CD14-positive monocyte (primary cell): ENCODE data around the gene RMI2. TPM values are rescaled to one million over a fixed set of nuclear protein-coding genes. Genes with fewer than 3 reads are reported as not detected.

Experiments
- DNase-seq, 3 donors: peaks; one replicate each; pipeline ENCODE4 v3.0.0-alpha.2; 2011 to 2022
- H2AFZ ChIP-seq: 2 replicates; pipeline ENCODE4 v1.6.0; 2012; ENCODE audit warnings: mild to moderate bottlenecking, low read depth, low read length, inconsistent platforms; ENCODE audit not compliant: insufficient read depth, poor library complexity, severe bottlenecking
- H3K27ac ChIP-seq, 2 donors: 1 replicate in 1 of 2; 2 replicates in 1 of 2; pipeline ENCODE4 v1.5.1; 2012 to 2013; ENCODE audit warnings: low read length in 2 of 2, control low read depth in 1 of 2, inconsistent platforms in 1 of 2, low read depth in 1 of 2, mild to moderate bottlenecking in 1 of 2
- H3K27me3 ChIP-seq, 2 donors: one replicate each; pipeline versions ENCODE4 v1.6.0 to v1.6.1; 2011 to 2013; ENCODE audit warnings: low read length in 2 of 2; ENCODE audit not compliant: control insufficient read depth in 2 of 2, insufficient read depth in 2 of 2
- H3K36me3 ChIP-seq, 2 donors: replicated peaks in 1 of 2; 1 replicate in 1 of 2; 2 replicates in 1 of 2; pipeline versions ENCODE4 v1.5.1 to v1.6.1; 2012 to 2013; ENCODE audit warnings: low read length in 2 of 2, control low read depth in 1 of 2, inconsistent platforms in 1 of 2, mild to moderate bottlenecking in 1 of 2; ENCODE audit not compliant: insufficient read depth in 2 of 2, control insufficient read depth in 1 of 2
- H3K4me1 ChIP-seq, 2 donors: 1 replicate in 1 of 2; 2 replicates in 1 of 2; pipeline versions ENCODE4 v1.5.1 to v1.6.1; 2012 to 2013; ENCODE audit warnings: low read length in 2 of 2, control low read depth in 1 of 2, inconsistent platforms in 1 of 2, mild to moderate bottlenecking in 1 of 2, moderate library complexity in 1 of 2; ENCODE audit not compliant: insufficient read depth in 2 of 2, control insufficient read depth in 1 of 2
- H3K4me2 ChIP-seq: replicated peaks from 2 replicates; pipeline ENCODE3; 2012; ENCODE audit warnings: low read length, moderate library complexity, mild to moderate bottlenecking; ENCODE audit not compliant: poor library complexity, severe bottlenecking; ENCODE audit errors: extremely low read depth
- H3K4me3 ChIP-seq, 3 experiments: fragments of 200-600 bp in 1 of 3; sonication (generic) in 1 of 3; replicated peaks in 1 of 3; 1 replicate in 2 of 3; 2 replicates in 1 of 3; pipeline ENCODE4 v1.5.1; 2011 to 2013; ENCODE audit warnings: low read length in 3 of 3, mild to moderate bottlenecking in 3 of 3, control low read depth in 2 of 3, low read depth in 2 of 3, inconsistent platforms in 1 of 3, moderate library complexity in 1 of 3
- H3K79me2 ChIP-seq: 2 replicates; pipeline ENCODE4 v1.6.0; 2012; ENCODE audit warnings: mild to moderate bottlenecking, control low read depth, inconsistent platforms, low read length, moderate library complexity; ENCODE audit not compliant: insufficient read depth
- H3K9ac ChIP-seq: 2 replicates; pipeline ENCODE4 v1.6.0; 2017; ENCODE audit warnings: low read length, mild to moderate bottlenecking; ENCODE audit not compliant: insufficient read depth, poor library complexity, severe bottlenecking
- H3K9me3 ChIP-seq, 2 donors: replicated peaks in 1 of 2; 1 replicate in 1 of 2; 2 replicates in 1 of 2; pipeline versions ENCODE4 v1.5.1 to v1.6.1; 2012 to 2013; ENCODE audit warnings: low read length in 2 of 2, control low read depth in 1 of 2; ENCODE audit not compliant: control insufficient read depth in 1 of 2, insufficient read depth in 1 of 2
- H4K20me1 ChIP-seq: 2 replicates; pipeline ENCODE4 v1.6.0; 2012; ENCODE audit warnings: mild to moderate bottlenecking, low read length, control low read depth, moderate library complexity; ENCODE audit not compliant: insufficient read depth
- H3K27ac Mint-ChIP-seq, 7 donors: one replicate each; pipeline ENCODE4 v1.8.0; 2020; ENCODE audit warnings: mild to moderate bottlenecking in 7 of 7, mixed read lengths in 7 of 7, moderate library complexity in 6 of 7, inconsistent platforms in 2 of 7
- H3K27me3 Mint-ChIP-seq, 3 donors: one replicate each; pipeline ENCODE4 v1.8.0; 2021 to 2022; ENCODE audit warnings: low read depth in 3 of 3, mild to moderate bottlenecking in 3 of 3, mixed read lengths in 3 of 3, moderate library complexity in 3 of 3, inconsistent platforms in 1 of 3
- H3K36me3 Mint-ChIP-seq, 2 donors: one replicate each; pipeline ENCODE4 v1.8.0; 2020; ENCODE audit warnings: mixed read lengths in 2 of 2, inconsistent platforms in 1 of 2, mild to moderate bottlenecking in 1 of 2
- H3K4me1 Mint-ChIP-seq: one replicate; pipeline ENCODE4 v1.8.0; 2020; ENCODE audit warnings: mild to moderate bottlenecking, mixed read lengths
- H3K4me3 Mint-ChIP-seq, 2 donors: one replicate each; pipeline ENCODE4 v1.8.0; 2020; ENCODE audit warnings: mild to moderate bottlenecking in 2 of 2, mixed read lengths in 2 of 2, moderate library complexity in 1 of 2
- H3K9me3 Mint-ChIP-seq, 7 donors: one replicate each; pipeline ENCODE4 v1.8.0; 2020 to 2022; ENCODE audit warnings: mixed read lengths in 7 of 7, mild to moderate bottlenecking in 6 of 7, moderate library complexity in 6 of 7, inconsistent platforms in 2 of 7
- WGBS: methylation state at CpG from one replicate; pipeline ENCODE4 v1.1.5; 2013; ENCODE audit warnings: missing lambda C conversion rate; ENCODE audit not compliant: insufficient coverage; 5-methylcytosine and 5-hydroxymethylcytosine counted together
- intact Hi-C, 2 donors: fragments of 100-400 bp; cut with micrococcal nuclease; formaldehyde crosslinking; loops; one replicate each; pipeline versions ENCODE4 v1.15.0 to v1.15.1; 2023
- polyA plus RNA-seq, 3 donors: library from polyadenylated mRNA; depleted of rRNA in 1 of 3; unstranded in 2 of 3; stranded (reverse) in 1 of 3; fragments of 300-500 nt in 2 of 3; fragments of >200 nt in 1 of 3; fragmentation: Illumina TruSeq in 2 of 3; gene quantifications; 1 replicate in 2 of 3; 2 replicates in 1 of 3; pipeline ENCODE4 v1.2.3, GENCODE V29; 2012 to 2021
- TF ChIP-seq, protein P1 (sequence below): fragments of 200-600 bp; IDR thresholded peaks from one replicate; pipeline ENCODE4 v1.8.0; 2022; ENCODE audit warnings: antibody characterized with exemption, mild to moderate bottlenecking

Gene RMI2
- polyA plus RNA-seq, 3 donors = 0.17 to 0.24 (median 0.23) TPM

- H3K9ac ChIP-seq = no peak overlapping the region
- 86% methylated on average over 2 of the region's 6 CpGs for WGBS
- H3K27ac ChIP-seq = no peak overlapping the region
- no peak overlapping the region for H2AFZ ChIP-seq
- no peaks in the 10 kb centered on the region for H3K36me3 ChIP-seq
- Mint-ChIP-seq H3K4me1 (peaks cover 25% of the 10 kb centered on the region), H3K27ac (no peak overlapping the region), H3K4me3 (no peak overlapping the region), H3K36me3 (no peaks in the 10 kb centered on the region), H3K27me3 (peaks cover 11 to 38% (median 32%) of the 10 kb centered on the region in 3 donors), H3K9me3 (peaks cover 0 to 2% (median 0%) of the 10 kb centered on the region in 7 donors)
- peaks cover 16 to 19% of the 10 kb centered on the region in 2 donors for H3K4me1 ChIP-seq
- no peaks in the 10 kb centered on the region for H3K9me3 ChIP-seq
- no peaks in the 10 kb centered on the region for H4K20me1 ChIP-seq
- no peak overlapping the region for H3K4me2 ChIP-seq
- no peak overlapping the region for H3K4me3 ChIP-seq
- intact Hi-C loops = loop anchor here in 1 of 2 donors (5.0 kb wide), 1 partner anchor 32 kb away; no protein-coding TSS in a partner anchor
- TF ChIP-seq, protein P1, sequence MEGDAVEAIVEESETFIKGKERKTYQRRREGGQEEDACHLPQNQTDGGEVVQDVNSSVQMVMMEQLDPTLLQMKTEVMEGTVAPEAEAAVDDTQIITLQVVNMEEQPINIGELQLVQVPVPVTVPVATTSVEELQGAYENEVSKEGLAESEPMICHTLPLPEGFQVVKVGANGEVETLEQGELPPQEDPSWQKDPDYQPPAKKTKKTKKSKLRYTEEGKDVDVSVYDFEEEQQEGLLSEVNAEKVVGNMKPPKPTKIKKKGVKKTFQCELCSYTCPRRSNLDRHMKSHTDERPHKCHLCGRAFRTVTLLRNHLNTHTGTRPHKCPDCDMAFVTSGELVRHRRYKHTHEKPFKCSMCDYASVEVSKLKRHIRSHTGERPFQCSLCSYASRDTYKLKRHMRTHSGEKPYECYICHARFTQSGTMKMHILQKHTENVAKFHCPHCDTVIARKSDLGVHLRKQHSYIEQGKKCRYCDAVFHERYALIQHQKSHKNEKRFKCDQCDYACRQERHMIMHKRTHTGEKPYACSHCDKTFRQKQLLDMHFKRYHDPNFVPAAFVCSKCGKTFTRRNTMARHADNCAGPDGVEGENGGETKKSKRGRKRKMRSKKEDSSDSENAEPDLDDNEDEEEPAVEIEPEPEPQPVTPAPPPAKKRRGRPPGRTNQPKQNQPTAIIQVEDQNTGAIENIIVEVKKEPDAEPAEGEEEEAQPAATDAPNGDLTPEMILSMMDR = no peak
- DNase-seq = no peak
- no peaks in the 10 kb centered on the region for H3K79me2 ChIP-seq
- H3K27me3 ChIP-seq = peaks cover 0 to 6% of the 10 kb centered on the region in 2 donors
Observed at GRCh38 chr16:11299865-11300559, 45.2 kb upstream of the RMI2 start.

DNA sequence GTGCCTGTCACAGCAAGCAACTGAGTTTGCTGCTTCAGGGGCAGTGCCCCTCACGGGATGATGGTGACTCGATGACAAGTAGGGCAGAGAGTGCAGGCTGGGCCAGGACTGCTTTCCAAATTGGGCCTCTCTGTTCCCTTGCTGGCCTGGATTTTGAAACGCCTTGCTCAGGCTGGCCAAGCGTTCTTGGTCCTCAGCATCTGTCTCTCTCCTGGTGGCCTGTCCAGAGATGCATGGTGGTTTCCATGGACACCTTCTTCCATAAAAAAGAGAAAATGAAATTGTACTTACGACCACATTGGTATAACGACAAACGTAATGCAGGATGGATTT, 44.7 kb upstream of the RMI2 start:
- Mint-ChIP-seq H3K27me3 (peaks cover 11 to 34% (median 29%) of the 10 kb centered on the region in 3 donors), H3K27ac (no peak overlapping the region), H3K36me3 (no peaks in the 10 kb centered on the region), H3K9me3 (peaks cover 0 to 2% (median 0%) of the 10 kb centered on the region in 7 donors), H3K4me3 (no peak overlapping the region), H3K4me1 (peaks cover 29% of the 10 kb centered on the region)
- no peak overlapping the region for H3K9ac ChIP-seq
- intact Hi-C loops = no loop called here
- DNase-seq = no peak
- peaks cover 21 to 25% of the 10 kb centered on the region in 2 donors for H3K4me1 ChIP-seq
- peaks cover 0 to 6% of the 10 kb centered on the region in 2 donors for H3K27me3 ChIP-seq
- TF ChIP-seq, protein P1 = no peak
- no peak overlapping the region for H3K4me2 ChIP-seq
- no peak overlapping the region for H2AFZ ChIP-seq
- WGBS = 95% methylated on average over 5 of the region's 7 CpGs
- H3K9me3 ChIP-seq = no peaks in the 10 kb centered on the region
- H3K4me3 ChIP-seq = no peak overlapping the region
- no peaks in the 10 kb centered on the region for H3K79me2 ChIP-seq
- no peak overlapping the region for H3K27ac ChIP-seq
- no peaks in the 10 kb centered on the region for H4K20me1 ChIP-seq
- no peaks in the 10 kb centered on the region for H3K36me3 ChIP-seq
